Neutrophil (primary cell): ENCODE data around the gene NTMT2.

Experiments used
- H3K27ac ChIP-seq: fragments of 200-600 bp; sonication (generic); 2 replicates; pipeline ENCODE4 v1.5.1; 2016; ENCODE audit warnings: mild to moderate bottlenecking, moderate library complexity
- H3K27me3 ChIP-seq: fragments of 200-600 bp; sonication (generic); 2 replicates; pipeline ENCODE4 v1.6.0; 2016; ENCODE audit warnings: mild to moderate bottlenecking
- H3K36me3 ChIP-seq: fragments of 200-600 bp; sonication (generic); 2 replicates; pipeline ENCODE4 v1.5.1; 2017
- H3K4me1 ChIP-seq, 2 experiments: fragments of 200-600 bp in 1 of 2; sonication (generic) in 1 of 2; 1 replicate in 1 of 2; 2 replicates in 1 of 2; pipeline versions ENCODE4 v1.5.1 to v1.6.1; 2013 to 2016; ENCODE audit warnings: low read depth in 1 of 2, low read length in 1 of 2, mild to moderate bottlenecking in 1 of 2, moderate library complexity in 1 of 2; ENCODE audit not compliant: control insufficient read depth in 1 of 2, insufficient read depth in 1 of 2
- H3K4me3 ChIP-seq, 2 experiments: fragments of 200-600 bp in 1 of 2; sonication (generic) in 1 of 2; 1 replicate in 1 of 2; 2 replicates in 1 of 2; pipeline ENCODE4 v1.5.1; 2013 to 2016; ENCODE audit warnings: low read depth in 1 of 2, low read length in 1 of 2, mild to moderate bottlenecking in 1 of 2, moderate library complexity in 1 of 2
- H3K9me3 ChIP-seq: fragments of 200-600 bp; sonication (generic); 2 replicates; pipeline ENCODE4 v1.5.1; 2016
- TF ChIP-seq, protein P1 (sequence below): fragments of 200-600 bp; sonication (generic); IDR thresholded peaks from 2 replicates; pipeline ENCODE4 v1.5.1; 2016; ENCODE audit warnings: antibody characterized with exemption

The NTMT2 gene

DNA sequence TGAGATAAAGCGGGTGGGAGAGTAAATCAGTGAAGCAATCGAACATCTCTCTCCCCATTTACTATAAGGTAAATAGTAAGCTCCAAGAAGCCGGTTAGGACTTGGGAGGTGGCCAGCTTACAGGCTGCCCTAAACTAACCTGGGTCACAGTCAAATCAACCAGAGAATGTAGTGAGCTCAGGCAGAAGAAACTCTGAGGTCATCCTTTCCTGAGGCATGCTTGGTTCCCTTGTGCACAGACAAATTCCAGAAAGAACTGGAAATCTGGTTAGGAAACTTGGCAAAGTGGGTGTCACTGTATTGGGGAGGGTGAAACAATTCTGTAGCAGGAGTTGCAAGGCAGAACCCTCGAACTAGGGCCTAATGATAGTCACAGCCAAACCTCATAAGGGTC is 72.5 kb downstream of the NTMT2 start:
- H3K9me3 ChIP-seq, result no peaks in the 10 kb centered on the region
- H3K27ac ChIP-seq, result no peak overlapping the region
- H3K27me3 ChIP-seq, result peaks cover 5% of the 10 kb centered on the region
- TF ChIP-seq, protein P1, sequence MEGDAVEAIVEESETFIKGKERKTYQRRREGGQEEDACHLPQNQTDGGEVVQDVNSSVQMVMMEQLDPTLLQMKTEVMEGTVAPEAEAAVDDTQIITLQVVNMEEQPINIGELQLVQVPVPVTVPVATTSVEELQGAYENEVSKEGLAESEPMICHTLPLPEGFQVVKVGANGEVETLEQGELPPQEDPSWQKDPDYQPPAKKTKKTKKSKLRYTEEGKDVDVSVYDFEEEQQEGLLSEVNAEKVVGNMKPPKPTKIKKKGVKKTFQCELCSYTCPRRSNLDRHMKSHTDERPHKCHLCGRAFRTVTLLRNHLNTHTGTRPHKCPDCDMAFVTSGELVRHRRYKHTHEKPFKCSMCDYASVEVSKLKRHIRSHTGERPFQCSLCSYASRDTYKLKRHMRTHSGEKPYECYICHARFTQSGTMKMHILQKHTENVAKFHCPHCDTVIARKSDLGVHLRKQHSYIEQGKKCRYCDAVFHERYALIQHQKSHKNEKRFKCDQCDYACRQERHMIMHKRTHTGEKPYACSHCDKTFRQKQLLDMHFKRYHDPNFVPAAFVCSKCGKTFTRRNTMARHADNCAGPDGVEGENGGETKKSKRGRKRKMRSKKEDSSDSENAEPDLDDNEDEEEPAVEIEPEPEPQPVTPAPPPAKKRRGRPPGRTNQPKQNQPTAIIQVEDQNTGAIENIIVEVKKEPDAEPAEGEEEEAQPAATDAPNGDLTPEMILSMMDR, result no peak
- H3K4me3 ChIP-seq, result no peak overlapping the region
- no peaks in the 10 kb centered on the region for H3K4me1 ChIP-seq
- H3K36me3 ChIP-seq, result no peaks in the 10 kb centered on the region
